GM18873 (cell line): Measurements from ENCODE around the gene ANKRD65.
"Not testable (repeated sequence)": the region's sequence is repeated elsewhere in the genome, so short reads cannot be mapped to it uniquely, and the experiment has no call there.

Experiments used
- ATAC-seq: cut with Tn5 transposase; IDR thresholded peaks from one replicate; pipeline ENCODE4 v1.9.1; 2021; ENCODE audit warnings: mild to moderate bottlenecking, moderate library complexity, moderate number of reproducible peaks; ENCODE audit not compliant: unreplicated experiment, low FRiP score

The ANKRD65 gene

DNA sequence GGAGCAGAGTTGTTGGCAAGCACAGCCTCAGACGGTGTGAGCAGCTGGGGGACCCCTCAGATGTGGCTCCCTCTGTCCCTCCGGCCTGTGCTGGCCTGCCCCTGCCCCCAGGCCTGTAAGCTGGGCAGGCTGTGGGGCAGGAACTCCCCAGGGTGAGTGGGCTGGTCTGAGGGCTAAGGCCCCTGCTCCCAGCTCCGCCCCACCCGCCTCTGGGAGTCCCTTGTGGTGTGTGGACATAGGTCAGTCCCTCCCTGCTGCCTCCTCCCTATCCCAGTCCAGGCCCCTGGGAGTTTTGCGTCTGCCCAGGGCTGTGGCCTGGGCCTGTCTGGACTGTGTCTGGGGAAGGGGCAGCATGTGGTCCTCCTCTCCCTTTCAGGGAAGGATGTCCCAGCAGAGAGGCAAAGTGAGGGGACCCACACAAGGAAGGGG is 10.8 kb upstream of the ANKRD65 start:
- no peak for ATAC-seq

DNA sequence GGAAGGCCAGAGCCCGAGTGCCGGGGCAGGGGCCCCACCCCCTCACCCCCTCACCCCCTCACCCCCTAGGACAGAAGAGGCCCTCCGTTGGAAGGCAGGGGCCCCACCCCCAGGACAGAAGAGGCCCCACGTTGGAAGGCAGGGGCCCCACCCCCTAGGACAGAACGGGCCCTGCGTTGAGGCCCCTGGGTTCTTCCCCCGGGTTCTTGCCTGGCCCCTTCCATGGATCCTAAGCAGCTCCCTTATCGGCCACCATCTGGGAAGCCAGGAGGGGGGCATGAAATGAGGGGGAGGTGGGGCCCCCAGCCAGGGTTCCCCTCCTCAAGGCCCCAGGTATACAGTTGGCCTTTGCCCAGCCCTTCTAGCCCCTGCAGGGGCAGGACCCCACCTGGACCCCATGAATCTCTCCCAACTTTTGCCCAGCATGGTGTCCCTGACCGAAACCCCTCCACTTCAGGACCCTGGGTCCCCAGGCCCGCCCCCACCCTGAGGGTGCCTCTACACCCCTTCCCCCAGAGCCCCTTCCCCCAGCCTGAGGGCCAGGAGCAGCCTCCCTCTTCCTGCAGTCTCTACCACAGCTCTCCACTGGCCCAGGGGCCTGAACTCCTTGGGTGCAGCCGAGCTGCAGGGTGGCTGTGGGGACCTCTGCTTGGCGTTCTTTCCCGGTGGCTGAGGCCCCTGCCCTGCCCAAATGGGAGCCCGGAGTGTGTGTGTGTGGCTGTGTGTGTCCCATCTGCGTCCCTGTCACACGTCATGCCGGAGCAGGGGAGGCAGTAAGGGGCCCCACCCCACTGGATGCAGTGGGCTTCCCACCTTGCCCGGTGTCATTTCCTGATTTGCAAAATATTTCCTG is 10.1 kb upstream of the ANKRD65 start:
- no peak for ATAC-seq

DNA sequence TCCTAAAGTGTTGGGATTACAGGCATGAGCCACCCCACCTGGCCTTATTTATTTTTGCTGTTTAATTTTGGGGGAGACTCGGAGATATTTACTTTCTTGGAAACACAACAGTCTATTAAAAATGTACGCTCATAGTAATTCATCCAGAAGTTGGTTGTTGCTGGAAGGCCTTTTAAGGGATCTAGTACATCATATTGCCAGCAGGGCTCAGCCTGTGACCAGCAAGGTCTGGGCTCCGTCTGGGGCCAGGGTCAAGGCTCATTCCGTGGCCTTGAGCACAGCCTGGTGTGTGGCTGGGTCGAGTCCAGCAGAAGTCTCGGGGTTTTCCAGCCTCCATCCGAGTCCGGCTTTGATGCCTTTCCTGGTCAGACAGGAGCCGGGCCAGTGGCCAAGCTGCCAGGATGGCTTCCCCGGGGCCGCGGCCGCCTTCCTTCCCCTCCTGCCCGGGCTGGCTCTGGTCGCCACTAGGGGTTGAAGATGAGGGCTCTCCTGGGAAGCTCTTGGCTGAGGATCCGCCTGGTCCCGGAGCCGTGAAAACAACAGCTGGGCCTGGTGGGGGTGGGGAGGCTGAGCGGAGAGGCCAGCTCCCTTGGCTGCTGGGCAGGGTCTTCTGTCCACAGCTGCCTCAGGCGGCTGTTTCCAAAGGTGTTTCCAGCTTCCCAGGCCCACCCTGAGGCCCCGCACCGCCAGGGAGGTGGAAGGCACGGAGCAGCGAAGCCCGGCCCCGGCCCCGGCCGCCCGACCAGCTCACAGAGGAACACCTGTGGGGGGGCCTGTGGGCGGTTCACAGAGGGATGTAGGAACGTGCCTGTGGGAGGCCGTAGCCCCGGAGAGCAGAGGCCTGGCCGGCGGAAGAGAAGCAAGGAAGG is 9.3 kb upstream of the ANKRD65 start:
- no peak for ATAC-seq

DNA sequence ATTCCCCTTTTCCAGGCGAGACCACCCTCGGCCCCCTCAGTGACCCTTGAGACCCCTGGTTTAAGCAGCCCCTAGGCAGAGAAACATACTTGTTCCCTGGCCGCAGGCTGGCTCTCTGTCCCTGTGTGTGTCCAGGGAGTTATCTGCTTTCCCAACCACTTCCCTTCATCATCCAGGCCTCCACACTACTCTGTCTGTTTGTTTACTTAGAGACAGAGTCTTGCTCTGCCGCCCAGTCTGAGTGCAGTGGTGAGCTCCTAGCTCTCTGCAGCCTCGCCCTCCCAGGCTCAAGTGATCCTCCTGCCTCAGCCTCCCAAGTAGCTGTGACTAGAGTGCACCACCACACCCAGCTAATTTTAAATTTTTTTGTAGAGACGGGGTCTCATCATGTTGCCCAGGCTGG is 8.6 kb upstream of the ANKRD65 start:
- no peak for ATAC-seq

DNA sequence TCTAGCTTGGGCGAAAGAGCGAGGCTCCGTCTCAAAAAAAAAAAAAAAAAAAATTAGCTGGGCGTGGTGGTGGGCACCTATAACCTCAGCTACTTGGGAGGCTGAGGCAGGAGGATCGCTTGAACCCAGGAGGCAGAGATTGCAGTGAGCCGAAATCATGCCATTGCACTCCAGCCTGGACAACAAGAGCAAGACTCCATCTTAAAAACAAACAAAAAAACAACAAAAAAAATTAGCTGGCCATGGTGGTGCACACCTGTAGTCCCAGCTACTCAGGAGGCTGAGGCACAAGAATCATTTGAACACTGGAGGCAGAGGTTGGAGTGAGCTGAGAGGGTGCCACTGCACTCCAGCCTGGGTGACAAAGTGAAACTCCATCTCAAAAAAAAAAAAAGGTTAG is 7.9 kb upstream of the ANKRD65 start:
- ATAC-seq, result not testable (repeated sequence)

DNA sequence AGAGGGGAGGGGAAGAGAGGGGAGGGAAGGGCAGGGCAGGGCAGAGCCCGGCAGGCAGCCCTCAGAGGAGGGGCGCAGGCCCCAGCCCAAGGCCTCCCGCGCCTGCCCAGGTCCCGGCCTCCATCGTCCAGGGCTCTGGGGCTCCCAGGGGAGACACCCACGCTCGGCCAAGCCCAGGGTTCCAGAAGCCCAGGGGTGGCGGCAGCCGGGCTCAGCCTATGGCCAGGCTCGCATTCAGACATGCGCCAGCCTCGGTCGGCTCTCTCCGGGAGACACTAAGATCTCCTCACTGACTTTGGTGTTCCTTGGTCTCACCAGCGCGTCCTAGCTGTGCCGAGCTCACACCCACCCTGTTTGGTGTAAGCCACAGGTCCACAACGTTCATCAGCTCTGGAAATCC is 7.1 kb upstream of the ANKRD65 start:
- ATAC-seq, result no peak

DNA sequence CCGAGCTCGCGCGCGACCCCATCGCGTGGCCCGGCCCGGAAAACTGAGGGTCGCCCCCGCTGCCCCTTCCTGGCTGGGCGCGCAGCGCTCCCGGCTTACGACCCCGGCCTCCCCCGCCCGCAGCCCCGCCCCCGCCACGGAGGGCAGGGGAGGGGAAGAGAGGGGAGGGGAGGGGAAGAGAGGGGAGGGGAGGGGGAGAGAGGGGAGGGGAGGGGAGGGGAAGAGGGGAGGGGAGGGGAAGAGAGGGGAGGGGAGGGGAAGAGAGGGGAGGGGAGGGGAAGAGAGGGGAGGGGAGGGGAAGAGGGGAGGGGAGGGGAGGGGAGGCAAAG is 6.7 kb upstream of the ANKRD65 start:
- ATAC-seq, result no peak

DNA sequence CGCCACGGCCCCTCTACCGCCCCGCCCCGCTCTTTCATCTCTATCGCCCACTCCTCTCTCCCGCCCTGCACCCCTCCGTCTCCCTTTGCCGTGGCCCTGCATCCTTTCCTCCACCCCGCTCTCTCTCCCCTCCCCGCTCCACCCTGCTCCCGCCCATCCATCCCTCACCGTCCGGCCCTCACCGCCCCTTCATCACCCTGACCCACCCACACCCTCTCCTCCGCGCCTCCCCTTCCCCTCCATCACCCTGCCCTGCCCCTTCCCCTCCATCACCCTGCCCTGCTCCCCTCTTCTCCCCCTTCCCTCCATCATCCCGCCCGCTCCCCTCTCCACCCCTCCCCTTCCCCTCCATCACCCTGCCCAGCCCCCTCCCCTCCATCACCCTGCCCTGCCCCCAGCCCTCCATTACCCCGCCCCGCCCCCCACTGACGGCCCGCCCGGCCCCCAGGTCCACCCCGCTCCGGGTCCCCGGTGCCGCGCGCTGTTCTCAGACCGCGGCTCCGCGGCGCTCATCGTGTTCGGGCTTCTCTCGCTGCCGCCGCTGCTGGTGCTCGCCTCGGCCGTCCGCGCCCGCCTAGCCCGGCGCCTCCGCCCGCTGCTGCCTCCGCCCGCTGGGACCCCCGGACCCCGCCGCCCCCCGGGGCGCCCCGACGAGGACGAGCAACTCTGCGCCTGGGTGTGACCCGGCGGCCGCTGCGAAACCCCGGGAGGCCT is 6.2 kb upstream of the ANKRD65 start:
- no peak for ATAC-seq

DNA sequence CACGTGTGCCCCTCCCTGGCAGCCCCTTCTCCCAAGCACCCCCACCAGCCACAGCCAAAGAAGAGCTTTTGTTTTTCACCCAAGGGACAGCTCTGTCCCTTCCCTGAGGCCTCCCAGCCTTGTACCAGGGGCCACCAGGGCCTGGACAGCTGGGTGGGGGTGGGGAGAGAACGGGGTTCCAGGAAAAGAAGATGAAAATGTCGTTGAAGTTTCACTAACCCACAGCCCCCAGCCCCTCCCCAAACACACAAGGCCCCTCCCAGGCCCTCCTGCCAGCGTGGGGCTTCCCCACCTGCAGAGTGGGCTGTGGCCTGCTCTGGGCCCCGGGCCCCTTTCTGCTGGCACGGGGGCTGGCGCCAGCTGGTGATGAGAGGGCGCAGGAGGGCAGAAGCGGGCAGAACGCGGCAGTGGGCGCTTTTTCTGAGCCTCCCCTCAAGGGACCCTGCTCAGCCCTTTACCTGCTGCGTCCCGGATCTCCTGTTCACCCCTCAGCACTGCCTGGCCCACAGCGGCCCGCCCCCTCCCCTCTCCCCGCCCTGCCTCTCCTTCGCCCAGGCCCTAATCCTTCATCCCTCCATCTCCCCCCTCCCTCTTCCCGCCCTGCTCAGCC is 5.5 kb upstream of the ANKRD65 start:
- no peak for ATAC-seq

DNA sequence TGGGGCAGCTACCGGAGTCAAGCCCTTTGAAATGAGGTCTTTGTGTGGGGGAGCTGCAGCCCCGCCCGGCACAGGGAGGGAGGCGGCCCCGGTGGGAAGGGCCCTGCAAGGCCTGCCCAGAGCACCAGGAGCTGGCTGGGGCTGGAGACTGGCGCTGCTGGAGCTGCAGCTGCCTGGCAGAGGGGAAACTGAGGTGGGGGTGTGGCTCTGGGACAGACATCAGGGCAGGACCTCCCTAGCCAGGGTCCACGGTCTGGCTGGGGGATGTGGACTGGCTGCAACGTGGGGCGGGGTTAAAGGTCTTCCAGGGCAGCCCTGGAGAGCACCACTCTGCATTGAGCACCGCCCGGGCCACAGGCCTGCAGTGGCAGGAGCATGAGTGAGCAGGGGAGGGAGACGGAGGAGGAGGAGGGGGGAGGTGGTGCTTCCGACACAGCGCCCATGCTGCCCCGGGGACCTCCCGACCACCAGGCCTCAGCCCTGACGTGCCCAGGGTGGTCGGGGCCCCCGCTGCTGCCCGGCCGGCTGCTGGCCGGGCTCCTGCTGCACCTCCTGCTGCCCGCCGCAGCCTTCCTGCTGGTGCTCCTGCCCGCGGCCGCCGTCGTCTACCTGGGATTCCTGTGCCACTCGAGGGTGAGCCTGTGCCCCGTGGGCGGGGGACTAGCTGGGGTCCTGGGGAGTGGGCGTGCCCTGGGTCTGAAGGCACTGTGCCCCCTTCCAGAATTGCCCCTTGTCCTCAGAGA is 4.8 kb upstream of the ANKRD65 start:
- ATAC-seq, result no peak

DNA sequence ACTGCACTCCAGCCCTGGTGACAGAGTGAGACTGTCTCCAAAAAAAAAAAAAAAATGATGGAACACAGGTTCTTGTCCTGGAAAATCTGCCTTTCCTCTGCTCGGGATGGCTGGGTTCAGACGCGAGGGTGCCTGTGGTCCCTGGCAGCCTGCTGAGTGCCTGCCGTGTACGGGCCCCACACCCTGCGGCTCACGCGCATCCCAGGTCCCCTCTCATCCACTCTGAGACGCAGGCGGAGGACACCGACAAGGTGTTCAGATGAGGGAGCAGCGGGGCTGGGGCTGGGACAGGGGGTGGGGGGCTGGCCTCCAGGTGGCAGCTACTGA is 4.3 kb upstream of the ANKRD65 start:
- no peak for ATAC-seq

DNA sequence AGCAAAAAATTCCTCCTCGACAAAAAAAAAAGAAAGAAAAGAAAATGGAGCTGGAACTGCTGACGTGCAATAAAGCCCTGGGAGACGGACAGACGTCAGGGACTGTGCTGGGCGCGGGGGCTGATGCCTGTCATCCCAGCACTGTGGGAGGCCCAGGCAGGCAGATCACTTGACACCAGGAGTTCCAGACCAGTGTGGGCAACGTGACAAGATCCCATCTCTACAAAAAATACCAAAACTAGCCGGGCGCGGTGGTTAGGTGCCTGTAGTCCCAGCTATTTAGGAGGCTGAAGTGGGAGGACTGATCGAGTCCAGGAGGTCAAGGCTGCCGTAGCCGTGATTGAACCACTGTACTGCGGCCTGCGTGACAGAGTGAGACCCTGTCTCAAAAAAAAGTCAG is 3.6 kb upstream of the ANKRD65 start:
- no peak for ATAC-seq

DNA sequence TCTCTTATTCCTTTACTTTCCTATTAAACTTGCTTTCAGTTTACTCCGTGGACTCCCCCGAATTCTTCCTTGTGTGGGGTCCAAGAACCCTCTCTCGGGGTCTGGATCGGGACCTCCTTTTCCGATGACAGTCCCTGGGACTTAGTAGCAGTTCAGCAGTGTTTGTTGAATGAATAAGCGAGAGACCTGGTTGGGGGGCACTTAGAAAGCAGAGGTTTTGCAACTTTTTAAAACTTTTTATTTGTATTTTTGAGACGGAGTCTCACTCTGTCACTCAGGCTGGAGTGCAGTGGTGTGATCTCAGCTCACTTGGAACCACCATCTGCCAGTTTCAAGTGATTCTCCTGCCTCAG is 2.1 kb upstream of the ANKRD65 start:
- ATAC-seq, result no peak

DNA sequence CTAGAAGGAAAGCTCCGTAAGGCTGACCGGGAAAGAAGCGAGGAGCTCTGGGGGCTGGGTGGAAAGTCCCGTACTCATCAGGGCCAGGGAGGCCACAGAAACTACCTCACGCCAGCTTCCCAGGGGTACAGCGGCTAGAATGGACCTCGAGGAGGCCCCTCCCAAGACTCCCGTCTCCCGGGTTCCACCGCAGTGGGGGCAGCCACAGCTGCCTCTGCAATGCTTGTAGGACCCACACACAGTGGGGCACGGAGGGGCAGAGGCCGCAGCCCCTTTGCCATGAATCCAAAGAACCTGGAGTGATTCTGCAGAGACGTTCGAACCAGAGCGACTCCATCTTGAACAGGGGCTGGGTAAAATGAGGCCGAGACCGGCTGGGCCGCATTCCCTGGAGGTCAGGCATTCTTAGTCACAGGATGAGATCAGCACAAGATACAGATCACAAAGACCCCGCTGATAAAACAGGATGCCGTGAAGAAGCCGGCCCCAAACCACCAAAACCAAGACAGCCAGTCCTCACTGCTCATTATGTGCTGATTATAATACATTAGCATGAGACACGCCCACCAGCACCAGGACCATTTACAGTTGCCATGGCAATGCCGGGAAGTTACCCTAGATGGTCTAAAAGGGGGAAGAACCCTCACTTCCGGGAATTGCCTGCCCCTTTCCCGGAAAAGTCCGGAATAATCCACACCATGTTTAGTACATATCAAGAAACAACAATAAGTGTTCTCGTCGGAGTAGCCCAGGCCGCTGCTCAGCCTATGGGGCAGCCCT is 1.6 kb upstream of the ANKRD65 start:
- ATAC-seq, result no peak

DNA sequence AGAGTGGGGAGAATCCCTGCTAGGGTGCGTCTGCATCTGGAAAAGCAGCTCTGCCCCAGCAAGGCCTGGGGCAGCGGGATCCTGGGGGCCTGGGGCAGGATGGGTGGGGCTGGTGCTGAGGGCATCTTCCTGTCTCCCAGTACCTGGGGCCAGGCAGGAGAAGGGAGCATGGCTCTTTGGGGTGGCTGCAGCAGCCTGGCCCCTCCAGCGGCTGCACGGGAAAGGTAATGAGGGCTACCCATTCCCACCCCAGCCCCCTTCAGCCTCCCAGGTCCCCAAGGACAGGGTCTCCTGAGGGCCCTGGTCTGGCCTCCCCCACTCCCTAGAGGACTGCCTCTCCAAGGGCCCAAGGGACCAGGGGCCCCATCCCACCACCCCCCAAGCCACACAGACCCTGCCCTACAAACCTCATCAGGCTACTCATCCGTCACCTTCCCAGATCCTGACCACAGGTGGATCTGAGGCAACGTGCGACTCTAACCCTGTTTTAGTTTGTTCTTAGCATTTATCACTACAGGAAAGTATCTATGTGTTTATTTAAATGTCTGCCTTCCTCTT is 910 bp upstream of the ANKRD65 start:
- no peak for ATAC-seq

DNA sequence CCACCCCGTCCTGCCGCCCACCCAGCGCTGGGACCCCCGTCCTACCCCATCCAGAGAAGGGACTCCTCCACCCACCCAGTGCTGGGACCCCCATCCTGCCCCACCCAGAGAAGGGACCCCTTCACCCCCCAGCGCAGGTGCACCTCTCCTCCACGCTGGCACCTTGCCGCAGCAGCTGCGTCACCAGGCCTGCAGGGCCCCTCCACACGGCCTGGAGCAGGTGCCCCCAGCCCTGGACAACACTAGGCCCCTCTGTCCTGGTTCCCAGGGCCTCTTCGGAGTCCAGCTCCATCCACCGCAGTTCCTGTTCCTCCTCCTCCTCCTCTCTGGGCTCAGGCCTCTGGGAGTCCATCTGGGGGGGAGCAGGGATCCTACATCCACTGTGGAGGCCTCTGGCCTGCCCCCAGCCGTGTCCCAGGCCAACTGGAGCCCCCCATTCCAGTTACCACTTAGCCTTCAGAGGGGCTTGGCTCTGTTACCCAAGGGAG is 378 bp downstream of the ANKRD65 start:
- no peak for ATAC-seq

DNA sequence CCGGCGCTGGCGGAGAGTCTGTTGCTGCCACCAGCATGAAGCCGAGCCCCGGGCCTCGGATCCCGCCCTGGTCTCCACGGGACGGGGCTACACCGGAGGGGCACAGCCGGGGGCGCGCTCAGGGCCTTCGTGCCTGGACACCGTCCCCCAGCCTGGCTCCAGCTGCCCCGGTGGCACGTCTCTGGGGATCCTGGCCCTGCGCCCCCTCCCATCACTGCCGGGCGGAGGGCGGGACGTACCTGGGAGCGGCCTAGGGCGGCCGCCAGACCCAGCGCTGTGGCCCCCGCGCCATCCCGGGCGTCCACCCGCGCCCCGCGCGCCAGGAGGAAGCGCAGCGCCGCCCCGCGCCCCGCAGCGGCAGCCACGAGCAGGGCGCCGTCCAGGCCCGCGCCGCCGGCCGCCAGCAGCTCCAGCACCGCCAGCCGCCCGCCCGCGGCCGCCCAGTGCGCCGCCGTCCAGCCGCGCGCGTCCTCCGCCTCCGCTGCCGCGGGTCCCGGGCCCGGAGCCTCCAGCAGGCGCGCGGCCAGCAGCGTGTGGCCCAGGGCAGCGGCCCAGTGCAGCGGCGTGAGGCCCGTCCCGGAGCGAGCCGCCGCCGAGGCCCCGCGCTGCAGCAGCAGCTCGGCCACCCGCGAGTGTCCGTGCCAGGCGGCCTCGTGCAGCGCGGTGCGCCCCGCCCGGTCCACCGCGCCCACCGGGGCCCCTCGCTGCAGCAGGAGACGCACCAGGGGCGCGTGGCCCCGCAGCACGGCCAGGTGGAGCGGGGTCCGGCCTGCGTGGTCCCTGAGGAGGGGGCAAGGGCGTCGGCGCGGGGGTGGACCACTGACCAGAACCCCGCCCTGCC is 1.0 kb downstream of the ANKRD65 start:
- no peak for ATAC-seq

DNA sequence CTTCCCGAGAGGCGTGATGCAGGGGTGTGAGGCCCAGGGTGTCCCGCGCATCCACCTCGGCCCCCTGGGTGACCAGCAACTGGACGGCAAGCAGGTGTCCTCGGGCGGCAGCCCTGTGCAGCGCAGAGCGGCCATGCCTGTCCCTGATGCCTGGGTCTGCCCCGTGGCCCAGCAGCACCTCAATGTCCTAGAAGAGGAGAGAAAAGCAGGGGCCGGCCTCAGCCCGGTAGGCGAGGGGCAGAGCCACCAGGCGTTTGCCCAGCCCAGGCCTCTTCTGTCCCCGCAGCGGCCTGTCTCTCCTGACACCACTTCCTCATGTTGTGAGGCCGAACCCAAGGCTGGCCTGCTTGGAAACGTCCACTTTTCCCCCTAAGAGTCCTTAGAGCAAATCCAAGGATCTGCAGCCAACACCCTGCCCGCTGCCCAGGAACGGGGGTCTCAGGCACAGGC is 1.7 kb downstream of the ANKRD65 start:
- no peak for ATAC-seq
